ENCODE data around the gene TMEM163. TPM values are rescaled to one million over a fixed set of nuclear protein-coding genes. Genes with fewer than 3 reads are reported as not detected.

Gene TMEM163
- total RNA-seq, 1 experiment from 2014 or later, result 0.12 TPM

- CTCF ChIA-PET, result no interaction called here
- ATAC-seq (no peak), DNase-seq (ENCODE audit: low read depth, low spot score) (no peak)
- Histone ChIP-seq H3K79me2 (ENCODE audit: insufficient read depth, low read length) (no peaks in the 10 kb centered on the region), H3K27me3 (ENCODE audit: insufficient read depth, low read length) (peaks cover 23% of the 10 kb centered on the region), H3K4me1 (ENCODE audit: control insufficient read depth in 1 of 2, insufficient read depth in 2 of 2, low read length in 2 of 2) (no peaks in the 10 kb centered on the region), H3K9me3 (ENCODE audit: control insufficient read depth in 1 of 2, insufficient read depth in 1 of 2, low read depth in 1 of 2, low read length in 2 of 2) (no peaks in the 10 kb centered on the region), H3K27ac (ENCODE audit: low read depth, low read length) (no peak overlapping the region), H3K4me3 (replicated peaks in 1 of 2; ENCODE audit: low read depth in 1 of 2, low read length in 2 of 2) (no peak overlapping the region), H2AFZ (ENCODE audit: low read depth, low read length, poor library complexity, severe bottlenecking) (no peak overlapping the region), H4K20me1 (ENCODE audit: insufficient read depth) (no peaks in the 10 kb centered on the region), H3K36me3 (ENCODE audit: control insufficient read depth in 1 of 2, insufficient read depth in 2 of 2, low read length in 2 of 2) (no peaks in the 10 kb centered on the region), H3K4me2 (ENCODE audit: low read length) (no peak overlapping the region), H3K9me2 (ENCODE audit: insufficient read depth) (no peaks in the 10 kb centered on the region), H3K9ac (ENCODE audit: low read length) (no peak overlapping the region)
- intact Hi-C loops (cut with micrococcal nuclease), result no loop called here
- no TSS peak for BruUV-seq (replicated peaks)
- no peak for TF ChIP-seq FOSL1 (IDR thresholded peaks at IDR 0.05; ENCODE audit: low read depth)
- no peak for TF ChIP-seq EGR1 (IDR thresholded peaks at IDR 0.05; ENCODE audit: low read depth)
- no peak for TF ChIP-seq TCF7L2 (IDR thresholded peaks at IDR 0.05; ENCODE audit: borderline replicate concordance, extremely low read depth, insufficient read depth, insufficient read length)
- no peak for TF ChIP-seq MAX (IDR thresholded peaks at IDR 0.05)
- no peak for TF ChIP-seq ELF1 (IDR thresholded peaks at IDR 0.05; ENCODE audit: borderline replicate concordance, low read depth)
- TF ChIP-seq RAD21 (IDR thresholded peaks at IDR 0.05; ENCODE audit: low read depth), result no peak
- no peak for TF ChIP-seq ZFX (IDR thresholded peaks at IDR 0.05)
- TF ChIP-seq CBX3 (IDR thresholded peaks at IDR 0.05; ENCODE audit: low read depth), result no peak
- no peak for TF ChIP-seq ATF3 (IDR thresholded peaks at IDR 0.05)
- TF ChIP-seq SP1 (IDR thresholded peaks at IDR 0.05; ENCODE audit: low read depth), result no peak
- TF ChIP-seq SRF (IDR thresholded peaks at IDR 0.05; ENCODE audit: low read depth), result no peak
- POLR2A ChIA-PET, result no interaction called here
- RAD21 ChIA-PET (ENCODE audit: low non-redundant PET in 1 of 2, low total read pairs in 2 of 2, uncharacterized antibody in 2 of 2, unreplicated experiment in 2 of 2), result no interaction called here
Observed at GRCh38 chr2:134713606-134714005, 5.2 kb downstream of the TMEM163 start.

- CTCF ChIA-PET, result no interaction called here
- Histone ChIP-seq H4K20me1 (ENCODE audit: insufficient read depth) (no peaks in the 10 kb centered on the region), H3K4me1 (ENCODE audit: control insufficient read depth in 1 of 2, insufficient read depth in 2 of 2, low read length in 2 of 2) (no peaks in the 10 kb centered on the region), H3K9me2 (ENCODE audit: insufficient read depth) (no peaks in the 10 kb centered on the region), H3K27ac (ENCODE audit: low read depth, low read length) (no peak overlapping the region), H3K79me2 (ENCODE audit: insufficient read depth, low read length) (no peaks in the 10 kb centered on the region), H3K4me3 (replicated peaks in 1 of 2; ENCODE audit: low read depth in 1 of 2, low read length in 2 of 2) (no peak overlapping the region), H3K4me2 (ENCODE audit: low read length) (no peak overlapping the region), H3K27me3 (ENCODE audit: insufficient read depth, low read length) (peaks cover 23% of the 10 kb centered on the region), H2AFZ (ENCODE audit: low read depth, low read length, poor library complexity, severe bottlenecking) (no peak overlapping the region), H3K9ac (ENCODE audit: low read length) (no peak overlapping the region), H3K36me3 (ENCODE audit: control insufficient read depth in 1 of 2, insufficient read depth in 2 of 2, low read length in 2 of 2) (no peaks in the 10 kb centered on the region), H3K9me3 (ENCODE audit: control insufficient read depth in 1 of 2, insufficient read depth in 1 of 2, low read depth in 1 of 2, low read length in 2 of 2) (no peaks in the 10 kb centered on the region)
- ATAC-seq (no peak), DNase-seq (ENCODE audit: low read depth, low spot score) (no peak)
- no TSS peak for BruUV-seq (replicated peaks)
- intact Hi-C loops (cut with micrococcal nuclease), result no loop called here
- POLR2A ChIA-PET, result no interaction called here
- RAD21 ChIA-PET (ENCODE audit: low non-redundant PET in 1 of 2, low total read pairs in 2 of 2, uncharacterized antibody in 2 of 2, unreplicated experiment in 2 of 2), result no interaction called here
- no peak for TF ChIP-seq EZH2 (IDR thresholded peaks at IDR 0.05)
- TF ChIP-seq POLR2AphosphoS5 (IDR thresholded peaks at IDR 0.05; ENCODE audit: low read depth, low read length), result no peak
Observed at GRCh38 chr2:134713176-134713575, 5.6 kb downstream of the TMEM163 start.

Measured in HCT116 (cell line).